ENCODE results near the gene FA2H.
"Not testable (repeated sequence)": the region's sequence is repeated elsewhere in the genome, so short reads cannot be mapped to it uniquely, and the experiment has no call there.

Gene FA2H

GRCh38 chr16:74774223-74775139, at the start of gene FA2H:
TSS of gene FA2H (minus strand) at chr16:74774820. CDS start at chr16:74774755, 65 bp downstream.
- peak; percentile 18 for DNase-seq (ENCODE audit: low read depth)

- DNase-seq (ENCODE audit: low read depth), result no peak
These were observed 43.2 kb upstream of the FA2H start for GRCh38 chr16:74817851-74818250.

- DNase-seq (ENCODE audit: low read depth), result peak; percentile 41
These were observed 38.6 kb upstream of the FA2H start for GRCh38 chr16:74813109-74813641.

- DNase-seq (ENCODE audit: low read depth), result no peak
These were observed 37.3 kb upstream of the FA2H start for GRCh38 chr16:74811911-74812310.

GRCh38 chr16:74811216-74811615, 36.6 kb upstream of the FA2H start:
- not testable (repeated sequence) for DNase-seq (ENCODE audit: low read depth)

GRCh38 chr16:74807052-74807646, 32.5 kb upstream of the FA2H start:
- DNase-seq (ENCODE audit: low read depth), result no peak

- no peak for DNase-seq (ENCODE audit: low read depth)
These were observed 25.7 kb upstream of the FA2H start for GRCh38 chr16:74800216-74800871.

GRCh38 chr16:74797414-74797813, 22.8 kb upstream of the FA2H start:
- no peak for DNase-seq (ENCODE audit: low read depth)

- no peak for DNase-seq (ENCODE audit: low read depth)
These were observed 20.5 kb upstream of the FA2H start for GRCh38 chr16:74795104-74795503.

- no peak for DNase-seq (ENCODE audit: low read depth)
These were observed 20.0 kb upstream of the FA2H start for GRCh38 chr16:74794668-74795067.

GRCh38 chr16:74793571-74793970, 19.0 kb upstream of the FA2H start:
- no peak for DNase-seq (ENCODE audit: low read depth)

- DNase-seq (ENCODE audit: low read depth), result no peak
These were observed 17.6 kb upstream of the FA2H start for GRCh38 chr16:74792225-74792624.

- not testable (repeated sequence) for DNase-seq (ENCODE audit: low read depth)
These were observed 17.1 kb upstream of the FA2H start for GRCh38 chr16:74791749-74792148.

GRCh38 chr16:74788108-74788507, 13.5 kb upstream of the FA2H start:
- no peak for DNase-seq (ENCODE audit: low read depth)

GRCh38 chr16:74785031-74785430, 10.4 kb upstream of the FA2H start:
- DNase-seq (ENCODE audit: low read depth), result no peak

GRCh38 chr16:74778646-74779045, 4.0 kb upstream of the FA2H start:
- DNase-seq (ENCODE audit: low read depth), result no peak

GRCh38 chr16:74776926-74777325, 2.3 kb upstream of the FA2H start:
- no peak for DNase-seq (ENCODE audit: low read depth)

- DNase-seq (ENCODE audit: low read depth), result no peak
These were observed 635 bp upstream of the FA2H start for GRCh38 chr16:74775255-74775654.

- DNase-seq (ENCODE audit: low read depth), result no peak
These were observed 986 bp downstream of the FA2H start for GRCh38 chr16:74773446-74774222.

- no peak for DNase-seq (ENCODE audit: low read depth)
These were observed 2.8 kb downstream of the FA2H start for GRCh38 chr16:74771656-74772315.

- no peak for DNase-seq (ENCODE audit: low read depth)
These were observed 3.6 kb downstream of the FA2H start for GRCh38 chr16:74770831-74771526.
